PC-9 (cell line): ENCODE measurements around the gene DCN. TPM values are rescaled to one million over a fixed set of nuclear protein-coding genes. Genes with fewer than 3 reads are reported as not detected.

ENCODE experiments used
- BruUV-seq: library from RNA; stranded (reverse); fragments of 400-500 nt; replicated peaks from 2 replicates; lab custom pipeline; 2021; lab: Mats Ljungman, UMichigan
- CTCF ChIA-PET: fragments of 300-600 bp; sonication (Branson Sonifier 250); formaldehyde crosslinking; loops from one replicate; lab custom pipeline; 2022; ENCODE audit warnings: antibody characterized with exemption; lab: Charles Lee
- POLR2A ChIA-PET: fragments of 300-600 bp; sonication (Branson Sonifier 250); formaldehyde crosslinking; loops from one replicate; lab custom pipeline; 2022; ENCODE audit warnings: antibody characterized with exemption; ENCODE audit not compliant: unreplicated experiment; lab: Charles Lee
- DNase-seq, 2 experiments: peaks; one replicate each; pipeline versions ENCODE4 v3.0.0 to v3.0.0-alpha.2; 2015 to 2022; ENCODE audit warnings: mixed read lengths in 1 of 2
- H2AFZ ChIP-seq: fragments of 200-600 bp; sonication (generic); 2 replicates; pipeline ENCODE4 v1.8.1; 2017; ENCODE audit warnings: antibody characterized with exemption
- H3F3A ChIP-seq: fragments of 200-600 bp; sonication (generic); 2 replicates; pipeline ENCODE4 v1.8.1; 2017; ENCODE audit warnings: antibody characterized with exemption, mild to moderate bottlenecking, low read depth; ENCODE audit not compliant: insufficient read depth
- H3K27ac ChIP-seq: fragments of 200-600 bp; sonication (generic); 2 replicates; pipeline ENCODE4 v1.6.1; 2016; ENCODE audit warnings: mixed run types
- H3K27me3 ChIP-seq: fragments of 200-600 bp; sonication (generic); 2 replicates; pipeline ENCODE4 v1.6.1; 2016; ENCODE audit warnings: low read depth, mixed run types; ENCODE audit not compliant: insufficient read depth
- H3K36me3 ChIP-seq: fragments of 200-600 bp; sonication (generic); 2 replicates; pipeline ENCODE4 v1.6.1; 2016; ENCODE audit warnings: low read depth, mixed run types
- H3K4me1 ChIP-seq: fragments of 200-600 bp; sonication (generic); replicated peaks from 2 replicates; pipeline ENCODE4 v1.6.1; 2016; ENCODE audit warnings: mixed run types; ENCODE audit not compliant: insufficient read depth
- H3K4me2 ChIP-seq: fragments of 200-600 bp; sonication (generic); 2 replicates; pipeline ENCODE4 v1.6.1; 2017; ENCODE audit warnings: mixed run types
- H3K4me3 ChIP-seq: fragments of 200-600 bp; sonication (generic); 2 replicates; pipeline ENCODE4 v1.6.1; 2016; ENCODE audit warnings: mixed run types
- H3K79me2 ChIP-seq: fragments of 200-600 bp; sonication (generic); 2 replicates; pipeline ENCODE4 v1.6.1; 2017; ENCODE audit warnings: low read depth, mixed run types
- H3K9me2 ChIP-seq: fragments of 200-600 bp; sonication (generic); 2 replicates; pipeline ENCODE4 v1.8.1; 2017; ENCODE audit warnings: mild to moderate bottlenecking; ENCODE audit not compliant: insufficient read depth
- H3K9me3 ChIP-seq: fragments of 200-600 bp; sonication (generic); 2 replicates; pipeline ENCODE4 v1.8.1; 2016; ENCODE audit warnings: low read depth; ENCODE audit not compliant: insufficient read depth
- H4K20me1 ChIP-seq: fragments of 200-600 bp; sonication (generic); 2 replicates; pipeline ENCODE4 v1.8.1; 2017; ENCODE audit not compliant: insufficient read depth
- CTCF ChIP-seq: fragments of 200-600 bp; sonication (generic); conservative IDR thresholded peaks from 2 replicates; pipeline ENCODE4 v1.6.1; 2017; ENCODE audit warnings: mixed run types, antibody characterized with exemption, mild to moderate bottlenecking, moderate library complexity
- EZH2 ChIP-seq: fragments of 200-600 bp; sonication (generic); IDR thresholded peaks from 2 replicates; pipeline ENCODE4 v1.8.0; 2017; ENCODE audit warnings: antibody characterized with exemption, low read depth
- intact Hi-C: fragments of 100-400 bp; cut with micrococcal nuclease; formaldehyde crosslinking; loops from one replicate; pipeline ENCODE4 v1.10.0; 2022; ENCODE audit not compliant: unreplicated experiment
- total RNA-seq: library from RNA; stranded (reverse); gene quantifications from 2 replicates; pipeline ENCODE4 v1.2.3, GENCODE V29; 2021

DCN gene
- total RNA-seq, 1 experiment from 2014 or later = not detected

GRCh38 chr12:91215940-91216454 is 33.4 kb upstream of the DCN start:
- Histone ChIP-seq H3K4me3 (no peak overlapping the region), H3K9me3 (no peaks in the 10 kb centered on the region), H3K27me3 (no peaks in the 10 kb centered on the region), H3K79me2 (no peaks in the 10 kb centered on the region), H3K36me3 (no peaks in the 10 kb centered on the region), H3K4me1 (no peaks in the 10 kb centered on the region), H3K4me2 (no peak overlapping the region), H2AFZ (no peak overlapping the region), H3F3A (no peaks in the 10 kb centered on the region), H3K27ac (no peak overlapping the region), H3K9me2 (peaks cover 5% of the 10 kb centered on the region; the same call in 1 of the 2 replicates), H4K20me1 (no peaks in the 10 kb centered on the region)
- TF ChIP-seq EZH2 (no peak), CTCF (no peak)
- DNase-seq = no peak
- BruUV-seq = no TSS peak
- ChIA-PET CTCF (no interaction called here), POLR2A (no interaction called here)
- intact Hi-C loops = no loop called here

- ChIA-PET CTCF (no interaction called here), POLR2A (no interaction called here)
- H3K27ac ChIP-seq = no peak overlapping the region
Measured at GRCh38 chr12:91211866-91212265, 29.2 kb upstream of the DCN start.

GRCh38 chr12:91210618-91211017 is 28.0 kb upstream of the DCN start:
- CTCF ChIA-PET = no interaction called here
- Histone ChIP-seq H3K4me3 (no peak overlapping the region), H3K9me2 (no peaks in the 10 kb centered on the region), H3K4me2 (no peak overlapping the region), H3K79me2 (no peaks in the 10 kb centered on the region), H3F3A (no peaks in the 10 kb centered on the region), H3K27me3 (no peaks in the 10 kb centered on the region), H4K20me1 (no peaks in the 10 kb centered on the region), H3K9me3 (no peaks in the 10 kb centered on the region), H2AFZ (no peak overlapping the region), H3K27ac (no peak overlapping the region), H3K36me3 (no peaks in the 10 kb centered on the region), H3K4me1 (no peaks in the 10 kb centered on the region)
- TF ChIP-seq EZH2 (no peak), CTCF (no peak)
- intact Hi-C loops = no loop called here
- DNase-seq = no peak
- BruUV-seq = no TSS peak
- POLR2A ChIA-PET = no interaction called here

More at GRCh38 chr12:91211866-91212265, 29.2 kb upstream of the DCN start:
- Histone ChIP-seq H3K27me3 (no peaks in the 10 kb centered on the region), H4K20me1 (no peaks in the 10 kb centered on the region), H3K9me3 (no peaks in the 10 kb centered on the region), H3K4me2 (no peak overlapping the region), H3K79me2 (no peaks in the 10 kb centered on the region), H3K4me3 (no peak overlapping the region), H3K9me2 (no peaks in the 10 kb centered on the region), H2AFZ (no peak overlapping the region), H3K4me1 (no peaks in the 10 kb centered on the region), H3F3A (no peaks in the 10 kb centered on the region), H3K36me3 (no peaks in the 10 kb centered on the region)
- no peak for TF ChIP-seq CTCF
- TF ChIP-seq EZH2 = no peak
- BruUV-seq = no TSS peak
- intact Hi-C loops = no loop called here
- no peak for DNase-seq
